ENCODE results near the gene PHIP.
"Not testable (repeated sequence)": the region's sequence is repeated elsewhere in the genome, so short reads cannot be mapped to it uniquely, and the experiment has no call there.

PHIP gene

GRCh38 chr6:78916411-78916810 is 161.6 kb downstream of the PHIP start:
- DNase-seq: no peak

- DNase-seq: no peak
Measured at GRCh38 chr6:78911218-78911940, 166.7 kb downstream of the PHIP start.

GRCh38 chr6:78910591-78911171 is 167.4 kb downstream of the PHIP start:
- no peak for DNase-seq

- no peak for DNase-seq
Measured at GRCh38 chr6:78910010-78910409, 168.0 kb downstream of the PHIP start.

- no peak for DNase-seq
Measured at GRCh38 chr6:78909391-78909790, 168.7 kb downstream of the PHIP start.

GRCh38 chr6:78908621-78909020 is 169.4 kb downstream of the PHIP start:
- DNase-seq: no peak

- no peak for DNase-seq
Measured at GRCh38 chr6:78896227-78896626, 181.8 kb downstream of the PHIP start.

- not testable (repeated sequence) for DNase-seq
Measured at GRCh38 chr6:78889901-78890300, 188.2 kb downstream of the PHIP start.

Measured in activated effector memory CD4-positive, alpha-beta T cell treated with Interleukin-2 at 50 U/mL for 16 hours (primary cell).